Measurements from ENCODE around the gene RBM15B. TPM values are rescaled to one million over a fixed set of nuclear protein-coding genes. Genes with fewer than 3 reads are reported as not detected.
A peak's percentile ranks its signal among the peaks of the same experiment; 100 is the strongest.

RBM15B gene
- total RNA-seq, 1 donor from 2014 or later: 38.5 TPM

DNA sequence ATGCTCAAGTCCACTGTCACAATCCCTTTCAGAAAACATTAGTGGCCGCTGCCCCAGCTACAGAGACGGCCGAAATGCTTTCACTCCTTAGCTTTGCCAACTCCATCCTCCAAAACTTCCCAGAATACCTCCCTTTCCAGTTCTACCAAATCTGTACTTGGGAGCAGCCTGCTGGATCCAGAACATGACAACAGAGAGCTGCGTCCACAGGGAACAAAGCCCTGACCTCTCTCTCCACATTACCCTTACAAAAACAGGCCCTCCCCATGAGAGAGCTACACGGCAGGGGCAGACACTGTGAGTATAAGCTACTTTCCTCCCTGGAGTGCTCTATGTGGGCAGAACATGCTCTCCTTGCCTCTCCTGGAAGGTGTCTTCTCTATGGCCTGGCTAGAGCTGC lies 6.3 kb downstream of the RBM15B start:
- Mint-ChIP-seq H3K27ac (no peak overlapping the region), H3K4me1 (ENCODE audit: low read depth) (peaks cover 34% of the 10 kb centered on the region), H3K9me3 (no peaks in the 10 kb centered on the region), H3K27me3 (ENCODE audit: insufficient read depth) (no peaks in the 10 kb centered on the region), H3K4me3 (no peak overlapping the region), H3K36me3 (ENCODE audit: low read depth) (peaks cover 45% of the 10 kb centered on the region)
- no peak for DNase-seq (ENCODE audit: low spot score)
- intact Hi-C loops (cut with micrococcal nuclease): loop anchor here (10.0 kb wide), 1 partner anchor 577 kb away; the partner anchor contains the start of genes ABHD14A and ABHD14B

DNA sequence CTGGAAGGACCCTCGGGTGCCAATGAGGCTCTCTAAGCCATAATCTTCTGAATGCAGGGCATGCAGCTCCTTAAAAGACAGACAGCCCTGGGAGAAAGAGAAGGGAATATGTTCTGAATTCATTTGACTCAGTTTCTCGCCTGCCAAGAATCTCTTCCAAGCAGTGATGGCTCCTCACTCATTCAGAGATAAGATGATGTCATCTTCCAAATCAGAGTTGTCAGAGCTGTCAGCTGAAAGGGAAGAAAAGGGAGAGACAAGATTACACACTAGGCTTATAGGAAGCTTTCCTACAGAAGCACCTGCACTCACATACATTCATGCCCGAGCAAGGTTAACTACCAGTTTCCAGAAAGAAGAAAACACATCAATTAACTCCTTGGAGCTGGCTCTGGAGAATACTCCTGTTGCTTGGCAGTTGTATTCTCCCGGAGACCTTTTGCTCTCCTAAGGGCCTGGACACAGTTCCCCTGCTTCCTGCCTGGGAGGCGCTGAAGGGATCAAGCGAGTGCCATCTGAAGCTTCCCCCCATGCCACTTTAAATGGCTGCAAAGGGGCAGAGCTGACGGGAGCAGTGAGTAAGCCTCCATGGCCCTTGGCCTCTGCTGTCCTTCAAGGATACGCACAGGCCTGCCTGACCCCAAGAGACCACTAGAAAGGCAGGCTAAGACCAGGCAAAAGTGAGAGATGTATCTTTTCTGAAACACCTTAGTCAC lies 7.7 kb downstream of the RBM15B start:
- intact Hi-C loops (cut with micrococcal nuclease): loop anchor here (10.0 kb wide), 1 partner anchor 576 kb away; the partner anchor contains the start of genes ABHD14A and ABHD14B
- H3K9me3 Mint-ChIP-seq: no peaks in the 10 kb centered on the region
- H3K27ac Mint-ChIP-seq: no peak overlapping the region
- peaks cover 34% of the 10 kb centered on the region for H3K4me1 Mint-ChIP-seq (ENCODE audit: low read depth)
- H3K36me3 Mint-ChIP-seq (ENCODE audit: low read depth): peaks cover 43% of the 10 kb centered on the region
- H3K27me3 Mint-ChIP-seq (ENCODE audit: insufficient read depth): no peaks in the 10 kb centered on the region
- no peak for DNase-seq (ENCODE audit: low spot score)
- no peak overlapping the region for H3K4me3 Mint-ChIP-seq

DNA sequence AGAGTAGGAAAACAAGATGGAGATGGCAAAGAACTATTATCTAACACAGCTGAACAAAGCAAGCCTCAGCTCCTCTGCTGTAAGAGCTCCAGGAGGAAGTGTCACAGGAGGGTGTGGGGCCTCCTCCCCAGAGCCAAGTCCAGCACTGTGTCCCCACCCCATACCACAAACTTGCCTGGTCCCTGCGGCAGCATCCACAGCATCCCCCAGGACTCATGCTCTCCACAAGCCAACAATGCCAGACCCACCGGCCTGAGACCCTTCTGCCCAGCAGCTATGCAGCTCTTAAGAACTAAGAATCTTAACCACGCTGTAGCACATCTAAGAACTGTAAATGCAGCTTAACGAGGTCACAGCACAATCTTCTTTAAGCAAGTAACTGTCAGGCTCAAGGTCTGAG lies 9.1 kb downstream of the RBM15B start:
- Mint-ChIP-seq H3K27ac (no peak overlapping the region), H3K4me3 (no peak overlapping the region), H3K4me1 (ENCODE audit: low read depth) (peaks cover 26% of the 10 kb centered on the region), H3K36me3 (ENCODE audit: low read depth) (peaks cover 38% of the 10 kb centered on the region), H3K9me3 (no peaks in the 10 kb centered on the region), H3K27me3 (ENCODE audit: insufficient read depth) (no peaks in the 10 kb centered on the region)
- no peak for DNase-seq (ENCODE audit: low spot score)
- intact Hi-C loops (cut with micrococcal nuclease): no loop called here

DNA sequence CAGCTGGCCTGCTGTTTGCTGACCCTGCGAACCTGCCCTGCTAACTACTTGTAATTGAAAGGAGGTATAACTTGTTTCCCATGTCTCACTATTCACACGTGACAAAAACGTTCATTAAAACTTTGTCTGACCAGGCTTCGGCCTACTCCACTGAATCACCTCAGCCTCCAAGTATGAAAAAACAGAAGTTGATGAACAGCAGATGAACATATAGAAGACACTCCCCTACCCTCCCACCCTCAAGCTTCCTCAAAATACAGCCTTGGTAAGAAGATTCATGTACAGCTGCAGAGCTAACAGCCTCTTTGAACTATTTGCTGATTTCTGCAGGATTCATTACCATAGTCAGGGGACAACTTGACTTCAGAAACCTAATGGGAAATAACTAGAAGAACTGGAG lies 10.7 kb downstream of the RBM15B start:
- intact Hi-C loops (cut with micrococcal nuclease): no loop called here
- H3K27ac Mint-ChIP-seq: no peak overlapping the region

DNA sequence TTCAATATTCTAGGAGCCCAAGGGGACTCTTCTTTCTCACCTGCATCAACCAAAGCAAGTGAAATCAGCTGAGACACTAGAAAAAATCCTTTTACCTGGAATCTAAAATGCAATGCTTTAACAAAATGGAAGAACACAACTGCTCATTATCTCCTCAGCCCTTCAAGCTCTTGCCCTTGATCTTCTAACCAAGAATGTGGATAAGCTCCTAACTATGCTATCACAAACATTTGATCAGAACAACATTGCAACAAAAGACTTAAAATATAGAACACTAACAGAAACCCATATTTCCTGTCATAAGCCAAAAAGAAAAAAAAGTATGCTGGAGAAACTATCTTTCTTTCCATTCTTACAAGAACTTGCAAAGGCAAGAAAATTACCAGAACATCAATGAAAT lies 12.6 kb downstream of the RBM15B start:
- no peaks in the 10 kb centered on the region for H3K27me3 Mint-ChIP-seq (ENCODE audit: insufficient read depth)
- no peaks in the 10 kb centered on the region for H3K9me3 Mint-ChIP-seq
- intact Hi-C loops (cut with micrococcal nuclease): no loop called here
- no peak overlapping the region for H3K4me3 Mint-ChIP-seq
- DNase-seq (ENCODE audit: low spot score): no peak
- peaks cover 28% of the 10 kb centered on the region for H3K36me3 Mint-ChIP-seq (ENCODE audit: low read depth)
- H3K4me1 Mint-ChIP-seq (ENCODE audit: low read depth): peaks cover 11% of the 10 kb centered on the region
- peak overlapping the region; percentile 82 for H3K27ac Mint-ChIP-seq

More for the DNA sequence above, 10.7 kb downstream of the RBM15B start:
- Mint-ChIP-seq H3K27me3 (ENCODE audit: insufficient read depth) (no peaks in the 10 kb centered on the region), H3K4me3 (no peak overlapping the region), H3K9me3 (no peaks in the 10 kb centered on the region), H3K36me3 (ENCODE audit: low read depth) (peaks cover 34% of the 10 kb centered on the region), H3K4me1 (ENCODE audit: low read depth) (peaks cover 14% of the 10 kb centered on the region)
- no peak for DNase-seq (ENCODE audit: low spot score)

DNA sequence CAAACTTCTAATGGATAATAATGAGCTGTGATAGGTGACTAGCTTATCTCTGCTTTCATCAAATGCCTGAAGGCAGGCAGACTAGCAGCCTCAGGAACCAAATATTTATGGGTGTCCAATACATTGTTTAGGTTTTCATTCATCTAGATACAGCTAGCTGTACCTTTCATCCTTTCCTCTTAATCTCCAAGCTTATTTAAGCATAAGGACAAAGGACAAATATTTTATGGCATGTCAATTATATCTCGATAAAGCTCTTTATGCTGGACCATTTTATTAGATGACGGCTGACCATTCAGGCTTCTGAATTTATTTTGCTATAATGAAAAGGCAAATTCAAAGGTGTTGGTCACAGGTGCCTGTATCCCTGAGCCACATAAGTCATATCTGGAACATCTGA lies 16.9 kb downstream of the RBM15B start:
- no peaks in the 10 kb centered on the region for H3K27me3 Mint-ChIP-seq (ENCODE audit: insufficient read depth)
- H3K27ac Mint-ChIP-seq: no peak overlapping the region
- no peak for DNase-seq (ENCODE audit: low spot score)
- intact Hi-C loops (cut with micrococcal nuclease): no loop called here
- peaks cover 20% of the 10 kb centered on the region for H3K4me1 Mint-ChIP-seq (ENCODE audit: low read depth)
- H3K4me3 Mint-ChIP-seq: no peak overlapping the region
- no peaks in the 10 kb centered on the region for H3K9me3 Mint-ChIP-seq
- peaks cover 40% of the 10 kb centered on the region for H3K36me3 Mint-ChIP-seq (ENCODE audit: low read depth)

DNA sequence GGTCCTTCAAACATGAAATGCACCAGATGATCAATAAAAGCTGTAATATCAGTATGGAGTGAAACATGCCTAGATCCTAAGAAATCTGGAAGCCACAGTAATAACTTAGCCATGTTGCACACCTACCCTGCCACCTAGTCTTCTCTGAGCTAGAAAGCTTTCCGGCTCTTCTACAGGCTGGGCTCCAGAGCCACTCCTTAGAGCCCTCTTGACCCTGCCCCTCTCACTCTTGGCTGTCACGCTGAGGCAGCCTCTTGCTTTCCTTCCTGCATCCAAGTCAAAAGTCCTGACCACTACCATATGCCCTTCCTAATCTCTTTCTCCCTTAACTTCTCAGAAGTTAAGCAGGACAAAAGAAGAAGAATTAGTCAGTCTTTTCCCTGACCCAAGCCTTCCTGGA lies 17.7 kb downstream of the RBM15B start:
- H3K36me3 Mint-ChIP-seq (ENCODE audit: low read depth): peaks cover 34% of the 10 kb centered on the region
- no peaks in the 10 kb centered on the region for H3K9me3 Mint-ChIP-seq
- no peaks in the 10 kb centered on the region for H3K27me3 Mint-ChIP-seq (ENCODE audit: insufficient read depth)
- H3K4me1 Mint-ChIP-seq (ENCODE audit: low read depth): peaks cover 14% of the 10 kb centered on the region
- H3K27ac Mint-ChIP-seq: no peak overlapping the region
- intact Hi-C loops (cut with micrococcal nuclease): no loop called here
- no peak overlapping the region for H3K4me3 Mint-ChIP-seq
- DNase-seq (ENCODE audit: low spot score): no peak

DNA sequence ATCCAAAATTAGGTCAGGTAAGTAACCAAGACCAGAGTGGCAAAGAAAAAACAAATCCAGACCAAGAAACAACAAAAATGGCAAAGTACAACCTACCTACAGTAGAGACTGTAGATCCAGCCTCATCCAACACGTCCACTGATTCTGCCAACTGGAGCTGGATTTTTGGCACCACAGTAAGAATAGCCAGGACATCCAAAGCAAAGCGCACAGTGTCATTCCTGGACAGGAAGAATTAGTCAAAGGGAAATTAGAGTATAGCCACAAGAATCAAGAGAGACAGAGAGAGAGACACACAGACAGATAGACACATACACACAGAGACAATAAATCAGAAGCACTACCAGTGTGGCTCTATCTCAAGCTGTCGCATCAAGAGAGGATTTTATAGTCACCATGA lies 31.1 kb downstream of the RBM15B start:
- H3K4me1 Mint-ChIP-seq (ENCODE audit: low read depth): no peaks in the 10 kb centered on the region
- DNase-seq (ENCODE audit: low spot score): no peak
- peaks cover 22% of the 10 kb centered on the region for H3K36me3 Mint-ChIP-seq (ENCODE audit: low read depth)
- no peaks in the 10 kb centered on the region for H3K9me3 Mint-ChIP-seq
- H3K27ac Mint-ChIP-seq: no peak overlapping the region
- H3K4me3 Mint-ChIP-seq: no peak overlapping the region
- H3K27me3 Mint-ChIP-seq (ENCODE audit: insufficient read depth): no peaks in the 10 kb centered on the region
- intact Hi-C loops (cut with micrococcal nuclease): no loop called here

DNA sequence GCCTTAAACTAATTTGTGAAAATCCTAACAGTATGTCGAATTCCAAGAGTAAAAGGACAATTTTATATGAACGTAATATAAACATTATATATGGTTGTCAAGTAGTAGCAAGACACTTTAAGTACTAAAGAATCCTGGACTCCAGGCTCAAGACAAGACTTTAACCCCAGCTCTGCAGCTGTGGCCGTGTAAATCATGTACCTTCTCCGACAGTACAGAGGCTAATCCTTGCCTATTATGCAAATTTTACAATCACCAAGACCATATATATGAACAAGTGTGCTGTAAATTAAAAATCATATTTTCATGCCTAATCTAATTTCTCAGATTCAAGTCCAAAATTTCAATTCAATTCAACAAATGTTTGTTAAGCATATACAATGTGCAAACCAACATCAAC lies 35.8 kb downstream of the RBM15B start:
- peaks cover 26% of the 10 kb centered on the region for H3K36me3 Mint-ChIP-seq (ENCODE audit: low read depth)
- intact Hi-C loops (cut with micrococcal nuclease): no loop called here
- no peaks in the 10 kb centered on the region for H3K4me1 Mint-ChIP-seq (ENCODE audit: low read depth)
- H3K4me3 Mint-ChIP-seq: no peak overlapping the region
- no peak overlapping the region for H3K27ac Mint-ChIP-seq
- no peak for DNase-seq (ENCODE audit: low spot score)
- no peaks in the 10 kb centered on the region for H3K9me3 Mint-ChIP-seq
- H3K27me3 Mint-ChIP-seq (ENCODE audit: insufficient read depth): no peaks in the 10 kb centered on the region

DNA sequence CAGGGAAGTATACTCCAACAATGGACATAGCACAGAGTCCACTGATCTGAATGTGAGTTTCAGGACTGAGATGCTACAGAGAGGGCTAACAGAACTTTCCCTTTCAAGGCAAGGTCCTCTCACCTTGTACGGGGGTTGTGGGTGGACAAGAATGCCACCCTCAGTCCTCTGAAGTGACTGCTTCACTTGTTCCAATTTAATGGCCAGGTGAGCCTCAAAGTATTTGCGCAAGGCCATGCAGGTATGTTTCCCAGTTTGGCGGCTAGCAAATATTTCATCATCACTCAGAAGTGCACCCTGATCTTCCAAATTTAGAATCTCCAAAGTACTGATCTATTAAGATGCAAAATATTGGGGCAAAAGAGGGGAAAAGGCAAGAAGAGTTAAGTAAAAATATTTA lies 38.1 kb downstream of the RBM15B start:
- Mint-ChIP-seq H3K4me3 (no peak overlapping the region), H3K27ac (no peak overlapping the region), H3K9me3 (no peaks in the 10 kb centered on the region), H3K4me1 (ENCODE audit: low read depth) (no peaks in the 10 kb centered on the region), H3K36me3 (ENCODE audit: low read depth) (peaks cover 28% of the 10 kb centered on the region), H3K27me3 (ENCODE audit: insufficient read depth) (no peaks in the 10 kb centered on the region)
- intact Hi-C loops (cut with micrococcal nuclease): no loop called here
- DNase-seq (ENCODE audit: low spot score): no peak

DNA sequence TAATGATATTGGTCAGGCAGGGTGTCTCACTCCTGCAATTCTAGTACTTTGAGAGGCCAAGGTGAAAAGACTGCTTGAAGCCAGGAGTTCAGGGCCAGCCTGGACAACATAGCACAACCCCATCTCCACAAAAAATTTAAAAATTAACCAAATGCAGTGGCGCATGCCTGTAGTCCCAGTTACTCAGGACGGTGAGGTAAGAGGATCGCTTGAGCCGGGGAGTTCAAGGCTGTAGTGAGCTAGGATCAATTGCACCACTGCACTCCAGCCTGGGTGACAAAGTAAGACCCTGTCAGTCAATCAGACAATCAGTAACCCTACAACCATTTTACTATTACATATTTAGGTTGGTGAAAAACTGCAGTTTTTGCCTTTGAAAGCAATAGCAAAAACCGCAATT lies 43.0 kb downstream of the RBM15B start:
- Mint-ChIP-seq H3K27me3 (ENCODE audit: insufficient read depth) (no peaks in the 10 kb centered on the region), H3K4me1 (ENCODE audit: low read depth) (peaks cover 10% of the 10 kb centered on the region), H3K36me3 (ENCODE audit: low read depth) (peaks cover 34% of the 10 kb centered on the region), H3K9me3 (no peaks in the 10 kb centered on the region), H3K4me3 (no peak overlapping the region), H3K27ac (no peak overlapping the region)
- no peak for DNase-seq (ENCODE audit: low spot score)
- intact Hi-C loops (cut with micrococcal nuclease): loop anchor here (2.0 kb wide), 1 partner anchor 43 kb away; the partner anchor contains the start of gene RBM15B

DNA sequence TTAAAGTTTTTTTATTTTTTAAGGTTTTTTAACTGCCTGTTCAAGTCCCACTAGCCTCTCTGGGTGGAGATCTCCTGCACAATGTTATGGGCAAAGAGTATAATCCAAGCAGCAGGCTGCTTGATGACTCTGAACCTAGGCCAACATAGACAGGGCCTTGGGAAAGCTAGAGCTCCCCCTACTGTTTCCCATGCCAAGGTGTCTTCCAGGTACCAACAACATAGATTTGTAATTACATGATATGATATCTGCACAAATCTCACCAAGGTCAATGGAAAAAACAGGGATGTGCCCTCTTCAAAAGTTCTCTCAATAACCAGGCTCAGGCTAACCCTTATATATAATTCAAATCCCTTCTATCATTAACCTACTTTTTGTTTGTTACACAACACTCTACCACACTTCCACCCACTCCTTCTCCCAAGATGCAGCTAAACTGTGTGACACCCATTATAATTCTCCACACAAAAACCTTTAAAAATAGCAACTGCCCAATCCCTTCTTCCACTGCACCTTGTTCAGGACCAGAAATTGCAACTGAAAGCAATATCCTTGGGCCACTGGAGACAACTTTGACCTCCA lies 43.8 kb downstream of the RBM15B start:
- no peaks in the 10 kb centered on the region for H3K9me3 Mint-ChIP-seq
- no peak overlapping the region for H3K27ac Mint-ChIP-seq
- no peaks in the 10 kb centered on the region for H3K27me3 Mint-ChIP-seq (ENCODE audit: insufficient read depth)
- H3K4me3 Mint-ChIP-seq: no peak overlapping the region
- DNase-seq (ENCODE audit: low spot score): peak; percentile 34
- peaks cover 10% of the 10 kb centered on the region for H3K4me1 Mint-ChIP-seq (ENCODE audit: low read depth)
- H3K36me3 Mint-ChIP-seq (ENCODE audit: low read depth): peaks cover 30% of the 10 kb centered on the region
- intact Hi-C loops (cut with micrococcal nuclease): loop anchor here (2.0 kb wide), 1 partner anchor 44 kb away; the partner anchor contains the start of gene RBM15B

DNA sequence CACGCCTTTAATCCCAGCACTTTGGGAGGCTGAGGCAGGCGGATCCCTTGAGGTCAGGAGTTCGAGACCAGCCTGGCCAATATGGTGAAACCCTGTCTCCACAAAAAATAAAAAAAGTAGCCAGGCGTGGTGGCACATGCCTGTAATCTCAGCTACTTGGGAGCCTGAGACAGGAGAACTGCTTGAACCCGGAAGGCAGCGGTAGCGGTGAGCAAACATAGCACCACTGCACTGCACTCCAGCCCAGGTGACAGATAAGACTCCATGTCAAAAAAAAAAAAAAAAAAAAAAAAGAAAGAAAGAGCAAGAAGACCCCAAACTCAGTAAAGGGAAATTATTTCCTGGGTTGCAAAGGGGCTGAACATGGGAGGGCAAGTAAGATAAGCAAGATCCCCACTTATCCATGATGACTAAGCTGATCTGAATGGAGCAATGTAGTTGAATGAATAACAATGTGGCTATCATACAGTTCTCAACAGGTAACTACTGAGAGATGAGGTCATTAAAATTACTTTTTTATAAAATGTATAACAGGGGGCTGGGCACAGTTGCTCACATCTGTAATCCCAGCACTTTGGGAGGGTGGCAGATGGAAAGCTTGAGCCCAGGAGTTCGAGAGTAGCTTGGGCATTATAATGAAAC lies 46.0 kb downstream of the RBM15B start:
- Mint-ChIP-seq H3K36me3 (ENCODE audit: low read depth) (peaks cover 37% of the 10 kb centered on the region), H3K9me3 (no peaks in the 10 kb centered on the region), H3K27me3 (ENCODE audit: insufficient read depth) (no peaks in the 10 kb centered on the region), H3K4me1 (ENCODE audit: low read depth) (peaks cover 22% of the 10 kb centered on the region), H3K27ac (no peak overlapping the region), H3K4me3 (no peak overlapping the region)
- no peak for DNase-seq (ENCODE audit: low spot score)
- intact Hi-C loops (cut with micrococcal nuclease): no loop called here
